Measurements from ENCODE around the gene ZBTB18. TPM values are rescaled to one million over a fixed set of nuclear protein-coding genes. Genes with fewer than 3 reads are reported as not detected.

Gene ZBTB18
- polyA plus RNA-seq, 1 of the 3 experiments (the other 2 are of a cell fraction), result 19.3 TPM

DNA sequence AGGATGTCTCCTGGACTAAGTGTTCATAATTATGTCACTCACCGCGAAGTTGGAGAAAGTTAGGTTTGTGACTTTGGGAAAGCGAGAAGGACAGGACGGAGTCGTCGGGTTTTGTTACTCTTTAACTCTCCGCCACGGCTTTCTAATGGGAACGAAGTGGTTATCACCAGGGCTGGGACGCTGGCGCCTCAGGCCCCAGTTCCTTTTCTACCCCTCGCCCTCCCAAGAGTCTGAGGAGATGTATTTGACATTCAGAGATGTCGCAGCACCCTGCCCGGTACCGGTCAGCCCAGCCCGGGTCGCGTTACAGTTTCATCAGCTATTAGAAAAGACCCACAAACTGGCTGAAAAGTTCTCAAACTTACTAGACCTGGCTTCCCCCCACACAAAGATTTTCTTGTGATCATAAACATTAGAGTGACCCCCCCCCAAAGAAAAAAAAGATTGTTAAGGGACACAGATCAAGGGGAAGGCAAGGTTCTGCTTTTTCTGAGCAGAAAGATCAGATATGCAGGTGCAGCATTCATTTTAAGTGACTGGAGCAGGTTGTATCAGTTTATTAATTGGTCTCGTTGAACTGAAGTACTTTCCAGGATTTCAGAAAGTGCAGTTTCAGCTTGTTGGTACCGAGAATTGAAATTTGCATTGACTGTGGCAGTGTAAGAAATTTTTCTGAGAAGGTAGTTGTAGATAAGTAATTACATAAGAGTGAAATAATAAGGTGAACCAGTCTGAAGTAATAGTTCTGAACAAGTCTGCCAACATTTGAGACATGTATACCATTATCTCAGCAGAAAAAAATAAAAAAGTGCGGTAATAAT is 859 bp upstream of the ZBTB18 start:
- no peak for DNase-seq
- ChIA-PET CTCF (no interaction called here), POLR2A (no interaction called here)
- H3K9ac ChIP-seq, result peak overlapping the region; percentile 94
- peak overlapping the region; percentile 72 to 93 for H3K27ac ChIP-seq (ENCODE audit: low read depth in 2 of 2, low read length in 1 of 2)
- H2AFZ ChIP-seq (ENCODE audit: low read depth), result peak overlapping the region; percentile 33; the same call in 1 of the 2 replicates
- TF ChIP-seq, protein P1, sequence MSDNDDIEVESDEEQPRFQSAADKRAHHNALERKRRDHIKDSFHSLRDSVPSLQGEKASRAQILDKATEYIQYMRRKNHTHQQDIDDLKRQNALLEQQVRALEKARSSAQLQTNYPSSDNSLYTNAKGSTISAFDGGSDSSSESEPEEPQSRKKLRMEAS (IDR thresholded peaks at IDR 0.05; ENCODE audit: low read depth), result no peak
- TF ChIP-seq RAD21 (IDR thresholded peaks at IDR 0.05; ENCODE audit: low read length) (peak; percentile 1; the same call in 1 of the 2 replicates), RCOR1 (IDR thresholded peaks at IDR 0.05; ENCODE audit: low read length) (no peak)
- H4K20me1 ChIP-seq (ENCODE audit: insufficient read depth), result peaks cover 29% of the 10 kb centered on the region
- H3K9me2 ChIP-seq, result no peaks in the 10 kb centered on the region
- 13% methylated on average over 21 of the region's 21 CpGs for WGBS (ENCODE audit: low lambda C conversion rate)
- H3K36me3 ChIP-seq (replicated peaks in 1 of 2; ENCODE audit: control insufficient read depth in 1 of 2, insufficient read depth in 2 of 2, low read length in 1 of 2), result peaks cover 9 to 15% of the 10 kb centered on the region in 2 experiments
- H3K4me2 ChIP-seq, result peak overlapping the region; percentile 96
- H3K9me3 ChIP-seq, result no peaks in the 10 kb centered on the region
- peaks cover 59% of the 10 kb centered on the region for H3K79me2 ChIP-seq (ENCODE audit: insufficient read depth)
- H3K4me1 ChIP-seq (ENCODE audit: control insufficient read depth in 1 of 2, insufficient read depth in 2 of 2, low read depth in 1 of 2, low read length in 1 of 2), result peaks cover 17 to 60% of the 10 kb centered on the region in 2 experiments; a peak in 3 of 4 replicates
- H3K4me3 ChIP-seq (ENCODE audit: low read depth in 2 of 2, low read length in 1 of 2), result peak overlapping the region; percentile 75 to 90
- no peaks in the 10 kb centered on the region for H3K27me3 ChIP-seq (ENCODE audit: insufficient read depth)
- peaks cover 6% of the 10 kb centered on the region for H3F3A ChIP-seq (replicated peaks; ENCODE audit: insufficient read depth)

DNA sequence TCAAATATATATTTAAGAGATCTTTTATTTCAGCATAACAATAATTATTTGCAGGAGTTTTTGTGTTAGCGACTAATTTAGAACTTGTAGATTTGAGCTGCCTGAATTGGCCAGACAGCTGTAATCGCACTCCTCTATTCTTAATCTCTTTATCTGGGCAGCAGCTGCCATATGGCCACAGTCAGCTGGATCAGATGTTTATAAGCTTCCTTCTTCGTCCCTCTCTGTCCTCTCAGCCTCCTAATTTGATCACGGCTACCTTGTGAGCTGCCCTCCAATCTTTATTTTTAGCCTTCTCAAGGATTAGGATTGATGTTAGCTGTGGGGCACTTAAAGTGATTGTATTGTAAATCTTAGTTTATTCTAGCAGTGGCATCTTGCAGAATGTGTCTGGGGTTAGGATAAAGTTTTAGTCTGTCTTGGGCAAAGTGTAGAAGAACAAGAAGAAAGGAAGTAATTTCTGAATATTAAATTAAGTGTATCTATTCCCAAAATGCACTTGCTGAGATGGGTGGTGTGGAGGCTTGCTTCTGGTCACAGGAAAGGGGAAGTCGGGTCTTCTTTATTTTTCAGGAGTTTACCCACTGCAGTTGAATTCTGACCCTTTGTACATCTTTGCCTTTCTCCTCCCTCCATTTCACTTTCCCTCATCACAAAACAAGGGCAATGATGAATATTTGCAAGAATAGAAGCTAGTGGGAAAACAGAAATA is 1.1 kb downstream of the ZBTB18 start:
- peak; percentile 73 for DNase-seq
- ChIA-PET POLR2A (interaction anchor here (1.0 kb wide), 1 partner anchor 179 kb away, joined by 4 read pairs; no protein-coding TSS in a partner anchor), CTCF (interaction anchor here (1.2 to 2.0 kb wide), 4 partner anchors 9 to 708 kb away, joined by 3 to 5 read pairs (median 3); no protein-coding TSS in a partner anchor)
- H3K27me3 ChIP-seq (ENCODE audit: insufficient read depth), result no peaks in the 10 kb centered on the region
- H3K4me2 ChIP-seq, result peak overlapping the region; percentile 96
- no peak overlapping the region for H2AFZ ChIP-seq (ENCODE audit: low read depth)
- H3K36me3 ChIP-seq (replicated peaks in 1 of 2; ENCODE audit: control insufficient read depth in 1 of 2, insufficient read depth in 2 of 2, low read length in 1 of 2), result peaks cover 20 to 35% of the 10 kb centered on the region in 2 experiments
- H3K4me3 ChIP-seq (ENCODE audit: low read depth in 2 of 2, low read length in 1 of 2), result peak overlapping the region; percentile 75 to 90
- peak overlapping the region; percentile 72 to 93 for H3K27ac ChIP-seq (ENCODE audit: low read depth in 2 of 2, low read length in 1 of 2)
- peaks cover 17 to 61% of the 10 kb centered on the region in 2 experiments; a peak in 3 of 4 replicates for H3K4me1 ChIP-seq (ENCODE audit: control insufficient read depth in 1 of 2, insufficient read depth in 2 of 2, low read depth in 1 of 2, low read length in 1 of 2)
- peaks cover 77% of the 10 kb centered on the region for H3K79me2 ChIP-seq (ENCODE audit: insufficient read depth)
- peak overlapping the region; percentile 94; the same call in 1 of the 2 replicates for H3K9ac ChIP-seq
- no peaks in the 10 kb centered on the region for H3K9me2 ChIP-seq
- 21% methylated on average over 5 of the region's 5 CpGs for whole genome bisulfite sequencing (ENCODE audit: low lambda C conversion rate)
- peaks cover 29% of the 10 kb centered on the region for H4K20me1 ChIP-seq (ENCODE audit: insufficient read depth)
- H3F3A ChIP-seq (replicated peaks; ENCODE audit: insufficient read depth), result peaks cover 15% of the 10 kb centered on the region
- H3K9me3 ChIP-seq, result no peaks in the 10 kb centered on the region
- TF ChIP-seq, protein P2, sequence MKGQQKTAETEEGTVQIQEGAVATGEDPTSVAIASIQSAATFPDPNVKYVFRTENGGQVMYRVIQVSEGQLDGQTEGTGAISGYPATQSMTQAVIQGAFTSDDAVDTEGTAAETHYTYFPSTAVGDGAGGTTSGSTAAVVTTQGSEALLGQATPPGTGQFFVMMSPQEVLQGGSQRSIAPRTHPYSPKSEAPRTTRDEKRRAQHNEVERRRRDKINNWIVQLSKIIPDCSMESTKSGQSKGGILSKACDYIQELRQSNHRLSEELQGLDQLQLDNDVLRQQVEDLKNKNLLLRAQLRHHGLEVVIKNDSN (IDR thresholded peaks at IDR 0.05; ENCODE audit: borderline replicate concordance, low read depth), result no peak
- TF ChIP-seq SIN3A (IDR thresholded peaks at IDR 0.05; ENCODE audit: borderline replicate concordance, low read depth, low read length) (peak; percentile 50; the same call in 1 of the 2 replicates), RCOR1 (IDR thresholded peaks at IDR 0.05; ENCODE audit: low read length) (peak; percentile 84), MXI1 (IDR thresholded peaks at IDR 0.05; ENCODE audit: low read depth, low read length) (peak; percentile 31; the same call in 1 of the 2 replicates), GABPA (IDR thresholded peaks at IDR 0.05; ENCODE audit: low read depth) (no peak), POLR2AphosphoS5 (IDR thresholded peaks at IDR 0.05; ENCODE audit: low read depth, low read length) (peak; percentile 24; the same call in 1 of the 2 replicates), JUND (IDR thresholded peaks at IDR 0.05) (no peak), EZH2phosphoT487 (IDR thresholded peaks at IDR 0.05; ENCODE audit: borderline replicate concordance, low read depth) (no peak), FOXJ3 (CRISPR knock-in tag; IDR thresholded peaks at IDR 0.05) (no peak), NRF1 (IDR thresholded peaks at IDR 0.05; ENCODE audit: low read depth, low read length) (no peak), GATA2 (CRISPR knock-in tag; IDR thresholded peaks at IDR 0.05) (peak; percentile 91)
- TF ChIP-seq, protein P3, sequence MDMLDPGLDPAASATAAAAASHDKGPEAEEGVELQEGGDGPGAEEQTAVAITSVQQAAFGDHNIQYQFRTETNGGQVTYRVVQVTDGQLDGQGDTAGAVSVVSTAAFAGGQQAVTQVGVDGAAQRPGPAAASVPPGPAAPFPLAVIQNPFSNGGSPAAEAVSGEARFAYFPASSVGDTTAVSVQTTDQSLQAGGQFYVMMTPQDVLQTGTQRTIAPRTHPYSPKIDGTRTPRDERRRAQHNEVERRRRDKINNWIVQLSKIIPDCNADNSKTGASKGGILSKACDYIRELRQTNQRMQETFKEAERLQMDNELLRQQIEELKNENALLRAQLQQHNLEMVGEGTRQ (IDR thresholded peaks at IDR 0.05; ENCODE audit: borderline replicate concordance, low read depth, low read length), result no peak
- TF ChIP-seq, protein P4, sequence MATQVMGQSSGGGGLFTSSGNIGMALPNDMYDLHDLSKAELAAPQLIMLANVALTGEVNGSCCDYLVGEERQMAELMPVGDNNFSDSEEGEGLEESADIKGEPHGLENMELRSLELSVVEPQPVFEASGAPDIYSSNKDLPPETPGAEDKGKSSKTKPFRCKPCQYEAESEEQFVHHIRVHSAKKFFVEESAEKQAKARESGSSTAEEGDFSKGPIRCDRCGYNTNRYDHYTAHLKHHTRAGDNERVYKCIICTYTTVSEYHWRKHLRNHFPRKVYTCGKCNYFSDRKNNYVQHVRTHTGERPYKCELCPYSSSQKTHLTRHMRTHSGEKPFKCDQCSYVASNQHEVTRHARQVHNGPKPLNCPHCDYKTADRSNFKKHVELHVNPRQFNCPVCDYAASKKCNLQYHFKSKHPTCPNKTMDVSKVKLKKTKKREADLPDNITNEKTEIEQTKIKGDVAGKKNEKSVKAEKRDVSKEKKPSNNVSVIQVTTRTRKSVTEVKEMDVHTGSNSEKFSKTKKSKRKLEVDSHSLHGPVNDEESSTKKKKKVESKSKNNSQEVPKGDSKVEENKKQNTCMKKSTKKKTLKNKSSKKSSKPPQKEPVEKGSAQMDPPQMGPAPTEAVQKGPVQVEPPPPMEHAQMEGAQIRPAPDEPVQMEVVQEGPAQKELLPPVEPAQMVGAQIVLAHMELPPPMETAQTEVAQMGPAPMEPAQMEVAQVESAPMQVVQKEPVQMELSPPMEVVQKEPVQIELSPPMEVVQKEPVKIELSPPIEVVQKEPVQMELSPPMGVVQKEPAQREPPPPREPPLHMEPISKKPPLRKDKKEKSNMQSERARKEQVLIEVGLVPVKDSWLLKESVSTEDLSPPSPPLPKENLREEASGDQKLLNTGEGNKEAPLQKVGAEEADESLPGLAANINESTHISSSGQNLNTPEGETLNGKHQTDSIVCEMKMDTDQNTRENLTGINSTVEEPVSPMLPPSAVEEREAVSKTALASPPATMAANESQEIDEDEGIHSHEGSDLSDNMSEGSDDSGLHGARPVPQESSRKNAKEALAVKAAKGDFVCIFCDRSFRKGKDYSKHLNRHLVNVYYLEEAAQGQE (IDR thresholded peaks at IDR 0.05; ENCODE audit: low read depth, low read length), result no peak
- TF ChIP-seq, protein P5, sequence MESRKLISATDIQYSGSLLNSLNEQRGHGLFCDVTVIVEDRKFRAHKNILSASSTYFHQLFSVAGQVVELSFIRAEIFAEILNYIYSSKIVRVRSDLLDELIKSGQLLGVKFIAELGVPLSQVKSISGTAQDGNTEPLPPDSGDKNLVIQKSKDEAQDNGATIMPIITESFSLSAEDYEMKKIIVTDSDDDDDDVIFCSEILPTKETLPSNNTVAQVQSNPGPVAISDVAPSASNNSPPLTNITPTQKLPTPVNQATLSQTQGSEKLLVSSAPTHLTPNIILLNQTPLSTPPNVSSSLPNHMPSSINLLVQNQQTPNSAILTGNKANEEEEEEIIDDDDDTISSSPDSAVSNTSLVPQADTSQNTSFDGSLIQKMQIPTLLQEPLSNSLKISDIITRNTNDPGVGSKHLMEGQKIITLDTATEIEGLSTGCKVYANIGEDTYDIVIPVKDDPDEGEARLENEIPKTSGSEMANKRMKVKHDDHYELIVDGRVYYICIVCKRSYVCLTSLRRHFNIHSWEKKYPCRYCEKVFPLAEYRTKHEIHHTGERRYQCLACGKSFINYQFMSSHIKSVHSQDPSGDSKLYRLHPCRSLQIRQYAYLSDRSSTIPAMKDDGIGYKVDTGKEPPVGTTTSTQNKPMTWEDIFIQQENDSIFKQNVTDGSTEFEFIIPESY (IDR thresholded peaks at IDR 0.05; ENCODE audit: borderline replicate concordance, low read depth), result no peak

Measured in SK-N-SH (cell line).